IMR-90 (cell line): ENCODE measurements around the gene FAM83C. TPM values are rescaled to one million over a fixed set of nuclear protein-coding genes. Genes with fewer than 3 reads are reported as not detected.

Experiments used
- BHLHE40 ChIP-seq: fragments of 150-350 bp; IDR thresholded peaks from 2 replicates; pipeline ENCODE4 v1.6.1; 2016; ENCODE audit warnings: mild to moderate bottlenecking, low read depth, low read length
- USF2 ChIP-seq: fragments of 150-350 bp; IDR thresholded peaks from 2 replicates; pipeline ENCODE4 v1.6.1; 2017; ENCODE audit warnings: mild to moderate bottlenecking, antibody characterized with exemption, low read length, low read depth
- polyA plus RNA-seq, 3 experiments: library from polyadenylated mRNA; depleted of rRNA; stranded (reverse); fragments of >200 nt; gene quantifications; 2 replicates each; pipeline ENCODE4 v1.2.3, GENCODE V29; 2012; ENCODE audit warnings: low replicate concordance in 1 of 3
- total RNA-seq: library from RNA; depleted of rRNA; stranded (reverse); fragments of >200 nt; gene quantifications from 2 replicates; pipeline ENCODE4 v1.2.3, GENCODE V29; 2012
- TF ChIP-seq, protein P1 (sequence below): conservative IDR thresholded peaks from 2 replicates; pipeline ENCODE4 v1.5.1; 2012; ENCODE audit warnings: mild to moderate bottlenecking, low read depth, low read length, improper control_type of control experiment

The FAM83C gene
- total and polyA plus RNA-seq, 2 of the 4 experiments (the other 2 are of a cell fraction): 0.02 TPM; not detected in 1

DNA sequence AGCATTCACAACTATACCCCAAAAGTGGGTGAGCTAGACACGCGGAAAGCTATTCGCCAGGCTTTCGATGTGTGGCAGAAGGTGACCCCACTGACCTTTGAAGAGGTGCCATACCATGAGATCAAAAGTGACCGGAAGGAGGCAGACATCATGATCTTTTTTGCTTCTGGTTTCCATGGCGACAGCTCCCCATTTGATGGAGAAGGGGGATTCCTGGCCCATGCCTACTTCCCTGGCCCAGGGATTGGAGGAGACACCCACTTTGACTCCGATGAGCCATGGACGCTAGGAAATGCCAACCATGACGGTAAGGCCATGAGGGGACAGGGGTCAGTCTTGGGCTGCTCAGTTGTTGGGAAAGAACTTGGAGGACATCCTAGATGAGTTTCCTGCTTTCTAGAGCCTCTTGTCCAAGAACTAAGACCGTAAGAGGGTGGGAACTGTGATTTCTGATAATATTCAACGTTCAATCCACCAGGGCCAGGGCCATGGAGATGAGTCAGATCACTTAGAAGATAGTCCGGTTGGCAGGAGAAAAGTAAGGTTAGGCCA lies 37.7 kb downstream of the FAM83C start (continued):
- TF ChIP-seq, protein P1, sequence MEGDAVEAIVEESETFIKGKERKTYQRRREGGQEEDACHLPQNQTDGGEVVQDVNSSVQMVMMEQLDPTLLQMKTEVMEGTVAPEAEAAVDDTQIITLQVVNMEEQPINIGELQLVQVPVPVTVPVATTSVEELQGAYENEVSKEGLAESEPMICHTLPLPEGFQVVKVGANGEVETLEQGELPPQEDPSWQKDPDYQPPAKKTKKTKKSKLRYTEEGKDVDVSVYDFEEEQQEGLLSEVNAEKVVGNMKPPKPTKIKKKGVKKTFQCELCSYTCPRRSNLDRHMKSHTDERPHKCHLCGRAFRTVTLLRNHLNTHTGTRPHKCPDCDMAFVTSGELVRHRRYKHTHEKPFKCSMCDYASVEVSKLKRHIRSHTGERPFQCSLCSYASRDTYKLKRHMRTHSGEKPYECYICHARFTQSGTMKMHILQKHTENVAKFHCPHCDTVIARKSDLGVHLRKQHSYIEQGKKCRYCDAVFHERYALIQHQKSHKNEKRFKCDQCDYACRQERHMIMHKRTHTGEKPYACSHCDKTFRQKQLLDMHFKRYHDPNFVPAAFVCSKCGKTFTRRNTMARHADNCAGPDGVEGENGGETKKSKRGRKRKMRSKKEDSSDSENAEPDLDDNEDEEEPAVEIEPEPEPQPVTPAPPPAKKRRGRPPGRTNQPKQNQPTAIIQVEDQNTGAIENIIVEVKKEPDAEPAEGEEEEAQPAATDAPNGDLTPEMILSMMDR: no peak
- TF ChIP-seq USF2 (no peak), BHLHE40 (no peak)
